Esophagus muscularis mucosa (tissue), 4 donors: ENCODE results near the gene TCF3. TPM values are rescaled to one million over a fixed set of nuclear protein-coding genes. Genes with fewer than 3 reads are reported as not detected.

Experiments used
- DNase-seq: peaks from one replicate; pipeline ENCODE4 v3.0.0-alpha.2; 2017; ENCODE audit errors: extremely low spot score
- H3K27ac ChIP-seq, 4 donors: fragments of 200-600 bp; sonication (generic); replicated peaks in 1 of 4; 1 replicate in 3 of 4; 2 replicates in 1 of 4; pipeline ENCODE4 v1.5.1; 2016 to 2019; ENCODE audit warnings: mild to moderate bottlenecking in 1 of 4
- H3K27me3 ChIP-seq, 4 donors: fragments of 200-600 bp; sonication (generic); one replicate each; pipeline versions ENCODE4 v1.5.1 to v1.6.0; 2016 to 2019
- H3K36me3 ChIP-seq, 4 donors: fragments of 200-600 bp; sonication (generic); one replicate each; pipeline ENCODE4 v1.5.1; 2016 to 2019
- H3K4me1 ChIP-seq, 4 donors: fragments of 200-600 bp; sonication (generic); one replicate each; pipeline ENCODE4 v1.5.1; 2016 to 2019
- H3K4me3 ChIP-seq, 4 donors: fragments of 200-600 bp; sonication (generic); 1 replicate in 2 of 4; 2 replicates in 2 of 4; pipeline ENCODE4 v1.5.1; 2016 to 2019; ENCODE audit warnings: mild to moderate bottlenecking in 4 of 4, moderate library complexity in 1 of 4
- H3K9me3 ChIP-seq, 4 donors: fragments of 200-600 bp; sonication (generic); 1 replicate in 3 of 4; 2 replicates in 1 of 4; pipeline ENCODE4 v1.5.1; 2016 to 2019
- CTCF ChIP-seq, 3 experiments: fragments of 200-600 bp in 2 of 3; fragments of 450-650 bp in 1 of 3; sonication (generic) in 2 of 3; IDR thresholded peaks; one replicate each; pipeline ENCODE4 v1.5.1; 2017 to 2019; ENCODE audit warnings: antibody characterized with exemption in 3 of 3, mild to moderate bottlenecking in 2 of 3, moderate library complexity in 1 of 3
- EP300 ChIP-seq: sonication (generic); formaldehyde crosslinking; IDR thresholded peaks from one replicate; pipeline ENCODE4 v1.6.1; 2017; ENCODE audit warnings: antibody characterized with exemption
- POLR2A ChIP-seq: fragments of 450-650 bp; IDR thresholded peaks from one replicate; pipeline ENCODE4 v1.6.1; 2017; ENCODE audit warnings: antibody characterized with exemption, moderate library complexity, mild to moderate bottlenecking, low read depth
- POLR2AphosphoS5 ChIP-seq, 2 donors: sonication (generic); formaldehyde crosslinking; IDR thresholded peaks; one replicate each; pipeline ENCODE4 v1.6.1; 2017; ENCODE audit warnings: antibody characterized with exemption in 2 of 2
- WGBS: methylation state at CpG from one replicate; pipeline ENCODE4 v1.1.5; 2018; 5-methylcytosine and 5-hydroxymethylcytosine counted together
- intact Hi-C: fragments of 100-400 bp; cut with DNase I; formaldehyde crosslinking; loops from one replicate; pipeline ENCODE4 v1.15.1; 2023
- total RNA-seq, 4 donors: library from RNA; depleted of rRNA; stranded (reverse); fragments of >200 nt; gene quantifications; one replicate each; pipeline versions ENCODE4 v1.1.0 to v1.2.1, GENCODE V29; 2016

The TCF3 gene
- total RNA-seq, 4 donors from 2014 or later, result 32.0 to 53.6 (median 46.5) TPM

- Histone ChIP-seq H3K9me3 (no peaks in the 10 kb centered on the region), H3K27me3 (no peaks in the 10 kb centered on the region), H3K36me3 (peaks cover 8 to 76% (median 59%) of the 10 kb centered on the region in 4 donors), H3K4me3 (no peak overlapping the region), H3K4me1 (no peaks in the 10 kb centered on the region), H3K27ac (no peak overlapping the region)
- WGBS, result 59% methylated on average over 23 of the region's 23 CpGs
- intact Hi-C loops, result no loop called here
- no peak for DNase-seq
- TF ChIP-seq CTCF (IDR thresholded peaks at IDR 0.05) (peak; percentile 55 to 69 (median 59)), POLR2A (no peak), EP300 (no peak), POLR2AphosphoS5 (IDR thresholded peaks at IDR 0.05) (peak in 1 of 2 donors; percentile 23)
These were observed 28.0 kb downstream of the TCF3 start for GRCh38 chr19:1624458-1624857.

DNA sequence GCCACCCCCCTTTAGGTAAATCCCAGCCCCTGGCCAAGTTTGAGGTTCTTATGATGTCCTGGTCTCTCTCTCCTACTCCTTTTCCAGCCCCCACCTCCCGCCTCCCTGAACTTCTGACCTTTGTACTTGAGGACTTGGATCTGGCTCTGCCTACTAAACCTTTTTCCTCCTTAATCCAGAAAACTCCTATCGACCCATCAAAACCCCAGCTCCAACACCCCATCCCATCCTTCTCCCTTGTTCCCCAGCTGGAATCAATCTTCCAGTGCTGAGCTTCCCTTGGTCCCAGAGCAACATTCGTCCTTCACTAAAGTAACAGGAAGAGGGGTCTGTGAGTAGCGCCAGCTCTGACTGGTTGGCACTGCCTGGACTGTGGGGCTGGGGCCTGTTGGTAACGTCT, 29.9 kb downstream of the TCF3 start:
- no peaks in the 10 kb centered on the region for H3K9me3 ChIP-seq
- no peak for TF ChIP-seq POLR2A
- no peak for TF ChIP-seq POLR2AphosphoS5 (IDR thresholded peaks at IDR 0.05)
- TF ChIP-seq CTCF (IDR thresholded peaks at IDR 0.05), result no peak
- no peak for TF ChIP-seq EP300
- H3K36me3 ChIP-seq, result peaks cover 16 to 95% (median 74%) of the 10 kb centered on the region in 4 donors
- intact Hi-C loops, result no loop called here
- no peaks in the 10 kb centered on the region for H3K27me3 ChIP-seq
- no peak overlapping the region for H3K4me3 ChIP-seq
- H3K4me1 ChIP-seq, result peaks cover 0 to 11% (median 0%) of the 10 kb centered on the region in 4 donors
- WGBS, result 81% methylated on average over 5 of the region's 5 CpGs
- no peak overlapping the region for H3K27ac ChIP-seq
- DNase-seq, result no peak

GRCh38 chr19:1622007-1622406, 30.4 kb downstream of the TCF3 start:
- intact Hi-C loops, result no loop called here
- no peak overlapping the region for H3K4me3 ChIP-seq
- DNase-seq, result no peak
- no peaks in the 10 kb centered on the region for H3K27me3 ChIP-seq
- TF ChIP-seq CTCF (IDR thresholded peaks at IDR 0.05), result no peak
- TF ChIP-seq EP300, result no peak
- no peak for TF ChIP-seq POLR2AphosphoS5 (IDR thresholded peaks at IDR 0.05)
- TF ChIP-seq POLR2A, result no peak
- no peaks in the 10 kb centered on the region for H3K9me3 ChIP-seq
- WGBS, result 87% methylated on average over 19 of the region's 23 CpGs
- H3K4me1 ChIP-seq, result peaks cover 0 to 11% (median 1%) of the 10 kb centered on the region in 4 donors
- H3K27ac ChIP-seq, result no peak overlapping the region
- H3K36me3 ChIP-seq, result peaks cover 16 to 96% (median 78%) of the 10 kb centered on the region in 4 donors

DNA sequence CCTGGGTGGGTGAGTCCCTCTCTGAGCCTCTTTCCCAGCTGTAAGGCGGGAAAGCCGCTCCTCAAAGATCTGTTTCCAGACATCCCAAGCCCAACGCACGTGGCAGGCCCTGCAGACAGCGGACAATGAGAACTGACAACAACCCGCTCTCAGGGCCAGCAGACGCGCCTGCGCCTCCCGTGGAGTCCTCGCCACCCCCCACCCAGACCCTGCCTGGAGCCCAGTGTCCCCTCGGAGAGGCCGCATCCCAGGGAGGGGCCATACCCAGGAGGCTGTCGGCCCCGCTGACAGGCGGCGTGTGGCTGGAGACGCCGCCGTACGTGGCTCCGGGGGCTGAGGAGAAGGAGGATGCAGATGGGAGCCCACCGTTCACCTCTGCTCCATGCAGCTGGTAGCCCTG, 30.8 kb downstream of the TCF3 start:
- Histone ChIP-seq H3K9me3 (no peaks in the 10 kb centered on the region), H3K4me3 (no peak overlapping the region), H3K4me1 (peaks cover 0 to 11% (median 3%) of the 10 kb centered on the region in 4 donors), H3K36me3 (peaks cover 16 to 96% (median 77%) of the 10 kb centered on the region in 4 donors), H3K27me3 (no peaks in the 10 kb centered on the region), H3K27ac (no peak overlapping the region)
- TF ChIP-seq CTCF (IDR thresholded peaks at IDR 0.05), result no peak
- TF ChIP-seq EP300, result no peak
- no peak for TF ChIP-seq POLR2AphosphoS5 (IDR thresholded peaks at IDR 0.05)
- TF ChIP-seq POLR2A, result no peak
- DNase-seq, result no peak
- intact Hi-C loops, result no loop called here
- WGBS, result no CpG with 5 or more reads among the region's 23 CpGs

DNA sequence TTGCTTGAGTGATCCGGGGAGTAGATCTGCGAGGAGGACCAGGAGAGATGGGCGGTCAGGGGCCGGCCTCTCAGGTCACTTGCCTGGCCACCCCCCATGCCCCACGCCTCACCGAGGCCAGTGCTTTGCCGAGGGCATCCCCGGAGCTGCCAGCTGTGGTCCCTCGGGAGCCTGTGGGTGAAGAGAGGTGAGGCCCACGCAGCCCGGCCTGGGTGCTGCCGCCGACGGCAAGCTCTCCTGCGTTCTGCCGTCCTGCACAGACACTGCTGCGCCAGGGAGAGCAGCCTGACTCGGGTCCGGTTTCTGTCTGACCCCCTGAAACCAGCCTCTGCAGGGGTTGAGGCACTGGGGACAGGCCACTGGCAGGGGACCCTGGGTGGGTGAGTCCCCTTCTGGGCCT, 31.4 kb downstream of the TCF3 start:
- H3K4me3 ChIP-seq, result no peak overlapping the region
- WGBS, result 80% methylated on average over 7 of the region's 19 CpGs
- intact Hi-C loops, result no loop called here
- no peaks in the 10 kb centered on the region for H3K9me3 ChIP-seq
- H3K4me1 ChIP-seq, result peaks cover 0 to 11% (median 3%) of the 10 kb centered on the region in 4 donors
- TF ChIP-seq CTCF (IDR thresholded peaks at IDR 0.05) (no peak), EP300 (no peak), POLR2AphosphoS5 (IDR thresholded peaks at IDR 0.05) (no peak), POLR2A (no peak)
- no peak overlapping the region for H3K27ac ChIP-seq
- DNase-seq, result no peak
- no peaks in the 10 kb centered on the region for H3K27me3 ChIP-seq
- H3K36me3 ChIP-seq, result peaks cover 17 to 96% (median 76%) of the 10 kb centered on the region in 4 donors
